GM12865 (cell line): ENCODE measurements around the gene BAMBI.

Experiments
- DNase-seq: peaks from one replicate; pipeline ENCODE4 v3.0.0; 2010; ENCODE audit warnings: low read depth
- H3K4me3 ChIP-seq: 2 replicates; pipeline ENCODE4 v1.5.1; 2011; ENCODE audit warnings: mild to moderate bottlenecking, low read depth, low read length, control low read depth
- CTCF ChIP-seq: IDR thresholded peaks from 2 replicates; pipeline ENCODE4 v1.5.1; 2011; ENCODE audit warnings: low read length, control low read depth, low read depth, inconsistent platforms; ENCODE audit not compliant: insufficient read depth; ENCODE audit errors: missing control alignments

BAMBI gene

GRCh38 chr10:28715246-28715645 is 37.9 kb downstream of the BAMBI start:
- no peak overlapping the region for H3K4me3 ChIP-seq

GRCh38 chr10:28715757-28716156 is 38.4 kb downstream of the BAMBI start:
- no peak for TF ChIP-seq CTCF
- no peak overlapping the region for H3K4me3 ChIP-seq
- no peak for DNase-seq

More at GRCh38 chr10:28715246-28715645, 37.9 kb downstream of the BAMBI start:
- no peak for DNase-seq
- TF ChIP-seq CTCF: no peak

DNA sequence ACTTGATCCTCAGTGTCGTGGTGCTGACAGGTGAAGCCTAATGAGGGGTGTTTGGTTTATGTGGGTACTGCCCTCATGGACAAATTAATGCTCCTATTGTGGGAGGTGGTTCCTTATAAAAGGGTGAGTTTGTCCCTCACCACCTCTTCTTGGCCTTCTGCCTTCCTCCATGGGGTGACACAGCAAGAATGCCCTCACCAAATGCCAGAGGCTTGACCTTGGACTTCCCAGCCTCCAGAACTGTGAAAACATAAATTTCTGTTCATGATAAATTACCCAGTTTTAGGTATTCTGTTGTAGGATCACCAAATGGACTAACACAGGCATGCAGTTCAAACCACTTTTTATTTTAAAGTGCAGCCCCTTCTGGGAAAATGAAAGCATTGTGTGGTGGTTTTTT is 39.4 kb downstream of the BAMBI start:
- TF ChIP-seq CTCF: no peak
- DNase-seq: no peak
- no peak overlapping the region for H3K4me3 ChIP-seq

DNA sequence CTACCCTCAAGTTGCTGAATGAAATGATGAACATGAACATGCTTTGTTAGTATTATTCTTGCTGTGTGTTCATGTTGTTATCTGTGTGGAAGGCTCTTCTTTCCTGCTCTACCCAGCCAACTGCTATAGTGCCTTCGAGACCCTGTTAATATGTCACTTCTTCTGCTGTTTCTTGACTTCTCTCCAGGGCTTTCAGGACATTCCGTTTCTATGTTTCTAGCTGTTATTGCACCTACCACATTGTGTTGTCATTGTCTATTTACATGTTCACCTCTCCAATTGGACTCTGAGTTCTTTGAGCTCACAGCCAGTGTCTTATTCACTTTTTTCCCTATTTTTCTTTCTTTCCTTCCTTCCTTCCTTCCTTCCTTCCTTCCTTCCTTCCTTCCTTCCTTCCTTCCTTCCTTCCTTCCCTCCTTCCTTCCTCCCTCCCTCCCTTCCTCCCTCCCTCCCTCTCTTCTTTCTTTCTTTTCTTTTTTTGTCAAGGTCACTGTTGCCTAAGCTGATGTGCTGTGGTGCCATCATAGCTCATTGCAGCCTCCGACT is 40.4 kb downstream of the BAMBI start:
- no peak overlapping the region for H3K4me3 ChIP-seq
- no peak for DNase-seq
- TF ChIP-seq CTCF: no peak

DNA sequence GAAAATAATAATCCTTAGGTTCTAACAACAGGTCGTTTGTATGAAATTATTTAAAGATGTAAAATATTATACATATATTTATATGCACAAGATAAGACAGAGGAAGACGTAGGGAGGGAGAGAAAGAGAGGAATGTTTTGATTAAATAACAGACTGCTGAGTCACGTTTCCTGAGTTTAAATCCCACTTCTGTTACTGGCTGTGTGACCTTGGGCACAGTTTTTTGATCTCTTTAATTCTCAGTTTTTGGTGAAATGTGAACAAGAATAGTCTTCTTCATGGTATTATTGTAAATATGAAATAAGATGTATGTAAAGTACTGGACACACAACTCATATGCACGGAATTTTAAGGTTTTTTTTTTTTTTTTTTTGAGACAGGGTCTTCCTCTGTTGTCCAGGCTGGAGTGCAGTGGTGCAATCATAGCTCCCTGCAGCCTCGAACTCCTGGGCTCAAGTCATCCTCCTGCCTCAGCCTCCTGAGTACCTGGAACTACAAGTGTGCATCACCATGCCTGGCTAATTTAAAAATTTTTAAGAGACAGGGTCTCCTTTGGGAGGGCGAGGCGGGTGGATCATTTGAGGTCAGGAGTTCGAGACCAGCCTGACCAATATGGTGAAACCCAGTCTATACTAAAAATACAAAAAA is 42.6 kb downstream of the BAMBI start:
- H3K4me3 ChIP-seq: no peak overlapping the region
- no peak for TF ChIP-seq CTCF
- DNase-seq: no peak

DNA sequence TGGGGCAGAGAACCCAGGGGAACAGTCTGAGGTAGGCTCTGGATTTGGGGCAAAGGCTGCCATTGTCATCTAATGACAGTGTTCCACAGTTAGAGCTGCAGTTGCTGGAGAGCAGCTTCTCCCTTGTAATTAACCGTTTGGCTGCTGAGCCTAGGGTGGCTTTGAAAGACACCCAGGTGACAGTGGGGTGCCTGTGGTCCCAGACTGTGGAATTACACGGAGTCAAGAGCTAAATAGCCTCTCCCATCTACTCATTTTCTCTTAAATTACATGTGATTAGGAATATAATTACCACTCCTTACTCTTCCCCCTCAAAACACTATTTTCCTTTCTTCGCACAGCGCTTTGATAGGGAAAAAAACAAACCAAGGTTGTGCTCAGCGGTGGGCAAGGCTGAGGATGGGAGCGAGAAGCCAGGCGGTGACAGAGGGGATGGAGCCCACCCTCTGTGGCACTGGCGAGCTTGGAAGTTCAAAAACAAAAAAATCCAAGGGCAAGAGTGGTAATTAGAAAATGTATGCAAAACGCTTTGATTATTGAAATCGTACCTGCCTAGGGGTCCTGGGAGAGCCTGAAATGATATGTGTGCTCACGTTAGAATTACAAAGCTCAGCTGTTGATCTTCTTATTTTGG is 44.1 kb downstream of the BAMBI start:
- DNase-seq: no peak
- TF ChIP-seq CTCF: no peak
- H3K4me3 ChIP-seq: no peak overlapping the region
